CMK (cell line): ENCODE data around the gene HSD3B7.

Experiments used
- DNase-seq: peaks from one replicate; pipeline ENCODE4 v3.0.0-alpha.2; 2010; ENCODE audit warnings: low read depth

HSD3B7 gene

DNA sequence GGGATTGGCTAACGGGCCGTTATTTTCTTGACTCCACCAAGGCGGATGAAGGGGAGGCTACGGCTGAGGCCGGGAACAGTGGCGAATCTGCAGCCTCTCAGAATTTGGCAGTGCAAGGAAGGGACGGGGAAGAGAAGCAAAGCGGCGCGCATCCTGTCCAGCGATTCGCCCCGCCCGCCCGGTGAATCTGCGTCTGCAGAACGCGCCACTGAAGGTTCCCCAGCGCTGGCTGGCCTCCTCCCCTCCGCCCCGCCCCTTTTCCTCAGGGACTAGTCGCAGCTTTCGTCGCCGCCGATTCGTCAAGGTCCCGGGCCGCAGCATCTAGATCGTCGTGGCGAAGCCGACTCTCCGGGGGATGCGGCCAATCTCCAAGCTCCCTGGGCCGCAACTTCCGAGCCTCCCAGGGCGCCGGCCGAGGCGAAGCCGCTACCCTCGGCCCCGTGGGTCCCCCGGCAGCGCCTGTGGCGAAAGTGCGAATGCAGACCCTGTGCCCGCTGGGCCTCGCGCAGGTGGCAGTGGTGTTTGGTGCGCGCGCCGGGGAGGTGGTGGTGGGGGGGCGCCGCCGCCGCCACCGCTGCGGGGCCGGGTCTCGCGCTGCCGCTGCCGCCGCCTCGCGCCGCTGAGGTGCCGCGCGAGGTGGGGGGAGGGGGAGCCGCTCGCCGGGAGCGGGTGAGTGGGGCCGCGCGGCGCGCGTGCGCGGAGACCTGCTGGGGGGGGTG is 27.4 kb upstream of the HSD3B7 start, which contains the start of gene SETD1A:
TSS of gene SETD1A (plus strand) at position 299 of the 719 bp plus-strand sequence. CDS start 978 bp downstream, outside the sequence.
- peak; percentile 84 for DNase-seq

DNA sequence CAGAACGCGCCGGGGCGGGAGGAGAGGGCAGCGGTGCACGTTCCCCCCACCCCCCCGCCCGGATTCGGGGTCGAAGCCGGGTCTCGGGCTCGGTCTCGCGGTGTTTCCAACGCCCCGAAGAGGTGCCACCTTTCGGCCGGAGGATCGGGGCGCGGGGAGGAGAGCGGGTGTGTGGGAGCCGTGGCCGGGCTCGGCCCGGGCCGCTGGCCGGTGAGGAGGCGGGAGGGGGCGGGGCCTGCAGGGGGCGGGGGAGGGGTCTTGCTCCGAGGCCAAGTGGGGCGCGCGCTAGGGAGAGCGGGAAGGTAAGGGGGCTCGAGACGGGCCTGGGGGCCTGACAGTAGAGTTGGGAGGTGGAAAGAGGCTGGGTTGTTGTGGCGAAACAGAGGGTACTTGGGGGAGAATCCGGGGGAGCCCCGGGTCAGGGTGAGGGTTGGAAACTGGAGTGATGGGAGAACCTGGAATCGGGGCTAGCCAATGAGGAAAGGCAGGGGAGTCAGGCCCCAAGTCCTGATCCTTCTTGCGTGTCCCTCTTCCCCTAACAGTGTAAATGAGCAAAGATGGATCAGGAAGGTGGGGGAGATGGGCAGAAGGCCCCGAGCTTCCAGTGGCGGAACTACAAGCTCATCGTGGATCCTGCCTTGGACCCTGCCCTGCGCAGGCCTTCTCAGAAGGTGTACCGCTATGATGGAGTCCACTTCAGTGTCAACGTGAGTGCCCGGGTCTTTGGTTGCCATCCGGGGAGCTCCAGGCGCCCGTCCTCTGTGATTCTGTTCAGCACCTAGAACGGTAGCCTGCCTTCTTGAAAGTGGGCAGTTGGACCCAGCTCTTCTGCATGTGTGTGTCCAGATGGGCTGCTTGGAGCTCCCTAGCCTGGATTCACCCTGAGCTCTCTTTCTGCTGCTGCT is 26.6 kb upstream of the HSD3B7 start:
- DNase-seq, result peak; percentile 56

DNA sequence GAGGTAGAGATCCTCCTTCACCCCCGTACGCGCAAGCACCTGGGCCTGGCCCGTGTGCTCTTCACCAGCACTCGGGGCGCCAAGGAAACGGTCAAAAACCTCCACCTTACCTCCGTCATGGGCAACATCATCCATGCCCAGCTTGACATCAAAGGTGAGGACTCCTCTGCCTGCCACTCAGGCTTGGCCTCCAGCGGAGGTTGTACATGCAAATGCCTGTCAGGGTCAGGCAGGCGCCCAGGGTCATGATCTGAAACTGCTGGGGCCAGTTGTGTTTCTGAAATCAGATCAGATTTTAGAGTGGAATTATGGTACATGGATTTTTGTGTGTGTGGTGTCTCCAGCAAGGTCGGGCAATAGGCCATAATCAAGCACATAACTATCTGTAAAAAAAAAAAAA is 23.6 kb upstream of the HSD3B7 start:
- DNase-seq, result no peak

DNA sequence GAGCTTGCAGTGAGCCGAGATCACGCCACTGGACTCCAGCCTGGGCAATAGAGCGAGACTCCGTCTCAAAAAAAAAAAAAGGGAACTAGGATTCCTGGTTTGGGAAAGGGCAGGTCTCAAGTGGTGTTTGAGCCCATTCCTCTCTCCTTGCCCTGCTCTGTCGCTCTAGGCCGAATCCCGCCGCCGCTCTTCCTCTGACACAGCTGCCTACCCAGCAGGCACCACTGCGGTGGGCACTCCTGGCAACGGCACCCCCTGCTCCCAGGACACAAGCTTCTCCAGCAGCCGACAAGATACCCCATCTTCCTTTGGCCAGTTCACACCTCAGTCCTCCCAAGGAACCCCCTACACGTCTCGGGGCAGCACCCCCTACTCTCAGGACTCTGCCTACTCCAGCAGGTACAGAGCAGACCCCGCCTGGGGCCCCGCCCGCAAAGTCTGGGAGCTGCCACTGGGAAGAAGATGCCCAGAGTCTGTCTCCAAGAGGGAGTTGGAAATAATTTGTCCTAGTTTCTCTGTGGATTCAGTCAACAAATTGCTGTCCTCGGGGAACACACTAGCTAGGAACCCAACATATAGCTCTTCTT is 21.0 kb upstream of the HSD3B7 start:
- no peak for DNase-seq

DNA sequence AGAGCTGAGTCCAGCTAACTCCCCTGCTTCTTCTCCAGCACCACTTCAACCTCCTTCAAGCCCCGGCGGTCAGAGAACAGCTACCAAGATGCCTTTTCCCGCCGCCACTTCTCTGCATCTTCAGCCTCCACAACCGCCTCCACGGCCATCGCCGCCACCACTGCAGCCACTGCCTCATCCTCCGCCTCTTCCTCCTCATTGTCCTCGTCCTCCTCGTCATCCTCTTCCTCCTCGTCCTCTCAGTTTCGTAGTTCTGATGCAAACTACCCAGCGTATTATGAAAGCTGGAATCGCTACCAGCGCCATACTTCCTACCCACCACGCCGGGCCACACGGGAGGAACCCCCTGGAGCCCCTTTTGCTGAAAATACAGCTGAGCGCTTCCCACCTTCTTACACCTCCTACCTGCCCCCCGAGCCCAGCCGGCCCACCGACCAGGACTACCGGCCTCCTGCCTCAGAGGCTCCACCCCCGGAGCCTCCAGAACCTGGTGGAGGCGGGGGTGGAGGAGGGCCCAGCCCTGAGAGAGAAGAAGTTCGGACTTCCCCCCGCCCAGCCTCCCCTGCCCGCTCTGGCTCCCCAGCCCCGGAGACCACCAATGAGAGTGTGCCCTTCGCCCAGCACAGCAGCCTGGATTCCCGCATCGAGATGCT is 20.3 kb upstream of the HSD3B7 start:
- DNase-seq, result no peak

DNA sequence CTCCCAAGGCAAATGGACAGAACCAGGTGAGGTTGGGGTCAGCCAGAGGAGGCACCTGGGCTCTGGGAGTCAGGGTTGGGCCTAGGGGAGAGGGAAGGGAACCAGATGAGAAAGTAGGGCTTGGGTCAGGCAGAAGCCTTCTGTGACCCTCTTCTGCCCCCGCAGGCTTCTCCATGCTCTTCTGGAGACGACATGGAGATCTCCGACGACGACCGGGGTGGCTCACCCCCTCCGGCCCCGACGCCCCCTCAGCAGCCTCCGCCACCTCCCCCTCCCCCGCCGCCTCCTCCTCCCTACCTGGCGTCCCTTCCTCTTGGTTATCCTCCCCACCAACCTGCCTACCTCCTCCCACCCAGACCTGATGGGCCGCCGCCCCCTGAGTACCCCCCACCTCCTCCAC is 19.6 kb upstream of the HSD3B7 start:
- DNase-seq, result no peak

DNA sequence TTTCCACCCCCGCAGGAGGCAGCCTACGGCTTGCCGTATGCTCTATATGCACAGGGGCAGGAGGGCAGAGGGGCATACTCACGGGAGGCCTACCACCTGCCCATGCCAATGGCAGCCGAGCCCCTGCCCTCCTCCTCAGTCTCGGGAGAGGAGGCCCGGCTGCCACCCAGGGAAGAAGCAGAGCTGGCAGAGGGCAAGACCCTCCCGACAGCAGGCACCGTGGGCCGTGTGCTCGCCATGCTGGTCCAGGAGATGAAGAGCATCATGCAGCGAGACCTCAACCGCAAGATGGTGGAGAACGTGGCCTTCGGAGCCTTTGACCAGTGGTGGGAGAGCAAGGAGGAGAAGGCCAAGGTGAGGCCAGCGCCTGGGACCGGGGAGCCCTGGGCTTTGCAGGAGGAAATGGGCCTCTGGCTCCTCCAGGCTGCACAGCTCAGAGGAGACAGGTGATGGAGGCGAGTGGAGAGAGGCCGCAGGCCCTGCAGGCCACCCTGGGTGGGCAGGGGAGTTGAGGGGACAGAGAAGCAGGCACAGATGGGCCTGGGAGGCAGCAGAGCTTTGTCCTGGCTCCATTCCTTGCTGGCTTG is 18.9 kb upstream of the HSD3B7 start:
- DNase-seq, result no peak

DNA sequence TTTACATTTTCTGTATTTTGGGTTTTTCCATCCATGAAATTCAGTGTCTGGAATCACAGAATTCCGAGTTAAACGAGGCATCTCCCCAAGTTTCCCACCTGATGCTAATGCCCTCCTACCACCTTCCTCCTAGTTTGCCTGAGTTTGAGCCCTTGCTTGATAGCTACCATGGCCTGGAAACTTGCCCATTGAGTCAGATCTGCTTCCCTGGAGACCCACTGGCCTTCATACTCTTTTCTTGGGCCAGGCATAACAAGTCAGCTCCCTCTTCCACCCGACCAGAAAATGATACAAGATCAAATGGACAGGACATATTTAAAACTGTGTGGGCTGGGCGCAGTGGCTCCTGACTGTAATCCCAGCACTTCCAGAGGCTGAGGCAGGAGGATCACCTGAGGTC is 17.2 kb upstream of the HSD3B7 start:
- no peak for DNase-seq

DNA sequence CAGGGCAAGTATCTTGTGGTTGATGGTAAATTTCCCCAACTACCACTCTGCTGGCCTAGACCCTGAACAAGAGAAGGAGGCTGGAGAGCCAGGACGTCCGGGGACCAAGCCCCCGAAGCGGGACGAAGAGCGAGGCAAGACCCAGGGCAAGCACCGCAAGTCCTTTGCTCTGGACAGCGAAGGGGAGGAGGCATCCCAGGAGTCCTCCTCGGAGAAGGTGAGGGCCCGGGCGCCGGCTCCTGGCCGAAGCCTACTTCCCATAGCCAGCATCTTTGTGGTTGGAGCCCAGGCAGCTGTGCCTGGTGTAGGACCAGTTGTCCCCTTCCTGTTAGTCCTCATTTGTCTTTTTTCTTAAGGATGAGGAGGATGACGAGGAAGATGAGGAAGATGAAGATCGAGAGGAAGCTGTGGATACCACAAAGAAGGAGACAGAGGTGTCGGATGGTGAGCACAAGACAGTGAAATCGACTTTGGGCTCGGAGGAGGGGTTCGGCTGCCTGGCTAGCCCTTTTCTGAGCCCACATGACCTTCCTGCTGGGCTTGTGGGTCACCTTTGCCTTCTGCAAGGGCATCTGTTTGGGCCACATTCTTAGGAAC is 15.7 kb upstream of the HSD3B7 start:
- no peak for DNase-seq

DNA sequence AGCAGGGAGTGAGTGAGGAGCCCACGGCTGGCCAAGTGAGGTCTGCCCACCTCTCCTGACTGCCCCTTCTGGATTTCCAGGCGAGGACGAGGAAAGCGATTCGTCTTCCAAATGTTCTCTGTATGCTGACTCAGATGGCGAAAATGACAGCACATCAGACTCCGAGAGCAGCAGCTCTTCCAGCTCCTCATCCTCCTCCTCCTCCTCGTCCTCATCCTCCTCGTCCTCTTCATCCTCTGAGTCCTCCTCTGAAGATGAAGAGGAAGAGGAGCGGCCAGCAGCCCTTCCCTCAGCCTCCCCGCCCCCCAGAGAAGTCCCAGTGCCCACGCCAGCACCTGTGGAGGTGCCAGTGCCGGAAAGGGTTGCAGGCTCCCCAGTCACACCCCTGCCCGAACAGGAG is 13.7 kb upstream of the HSD3B7 start:
- DNase-seq, result no peak

DNA sequence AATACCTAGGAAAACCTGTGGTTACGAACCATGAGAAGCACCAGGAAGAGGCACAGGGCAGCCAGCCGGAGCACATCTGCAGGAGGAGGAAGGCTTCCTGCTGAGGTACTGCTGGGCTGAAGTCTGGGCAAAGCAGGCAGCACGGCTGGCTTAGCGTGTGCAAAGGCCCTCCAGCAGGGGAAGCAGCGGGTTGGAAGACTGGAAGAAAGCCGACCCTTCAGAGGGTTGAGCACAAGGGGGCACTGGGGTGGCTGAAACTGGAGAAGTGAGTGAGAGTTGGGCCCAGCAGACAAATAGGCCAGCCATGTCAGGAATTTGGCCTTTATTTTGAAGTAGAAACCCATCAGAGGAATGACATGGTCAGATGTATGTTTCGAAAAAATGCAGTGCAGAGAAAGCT is 12.1 kb upstream of the HSD3B7 start:
- no peak for DNase-seq

DNA sequence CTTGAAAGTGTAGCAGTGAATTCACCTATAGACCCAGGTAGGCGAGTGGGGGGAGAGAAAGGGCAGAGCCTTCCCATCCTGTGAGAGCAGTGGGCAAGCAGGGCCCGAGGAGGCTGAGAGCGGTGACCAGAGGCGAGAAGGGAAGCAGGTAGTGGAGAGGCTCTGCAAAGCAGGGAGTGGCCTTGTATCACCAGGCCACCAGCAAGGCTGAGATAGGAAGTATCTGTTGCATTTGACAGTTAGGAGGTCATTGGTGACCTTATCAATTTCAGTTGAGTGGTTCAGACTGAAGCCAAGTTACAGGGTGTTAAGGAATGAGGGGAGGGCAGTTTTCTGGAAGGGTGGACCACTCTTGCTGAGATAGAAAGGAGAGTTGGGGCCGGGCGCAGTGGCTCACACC is 10.7 kb upstream of the HSD3B7 start:
- DNase-seq, result no peak

DNA sequence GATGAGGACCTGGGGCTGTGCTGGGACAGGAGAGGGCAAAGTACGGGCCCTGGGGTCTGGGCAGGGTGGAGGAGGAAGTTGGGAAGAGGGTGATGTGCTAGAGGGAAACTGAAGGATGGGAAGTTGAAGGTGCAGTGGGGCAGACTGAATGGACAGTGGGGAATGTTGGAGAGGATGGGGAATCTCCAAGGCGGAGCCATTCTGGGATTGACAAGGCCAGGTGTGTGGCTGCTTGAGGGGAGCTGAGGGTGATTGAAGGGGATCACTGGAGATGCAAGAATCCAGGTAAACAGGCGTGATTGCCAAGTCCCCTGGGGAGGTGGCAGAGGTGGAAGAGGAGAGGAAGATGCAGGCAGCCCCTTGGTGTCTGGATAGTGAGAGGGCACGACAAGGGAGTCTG is 8.5 kb upstream of the HSD3B7 start:
- DNase-seq, result no peak

DNA sequence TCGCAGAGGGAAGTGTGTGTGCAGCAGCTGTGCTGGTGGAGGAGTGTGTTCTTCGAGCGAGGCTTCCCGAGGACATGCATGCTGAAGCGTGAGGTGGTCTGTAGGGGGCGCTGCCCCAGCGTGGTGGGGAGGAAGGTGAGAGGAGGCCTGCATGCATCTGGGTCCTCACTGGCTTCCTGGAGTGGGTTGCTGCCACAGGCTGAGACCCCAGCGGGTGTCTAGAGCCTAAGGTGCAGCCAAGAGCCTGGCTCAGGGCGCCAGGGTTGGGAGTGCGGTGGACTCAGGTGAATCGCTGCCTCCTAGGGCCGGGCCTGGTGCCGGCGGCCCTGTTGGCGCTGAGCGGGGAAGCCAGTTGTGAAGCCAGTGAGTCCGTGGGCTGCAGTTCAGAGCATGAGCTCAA is 7.5 kb upstream of the HSD3B7 start:
- DNase-seq, result no peak

DNA sequence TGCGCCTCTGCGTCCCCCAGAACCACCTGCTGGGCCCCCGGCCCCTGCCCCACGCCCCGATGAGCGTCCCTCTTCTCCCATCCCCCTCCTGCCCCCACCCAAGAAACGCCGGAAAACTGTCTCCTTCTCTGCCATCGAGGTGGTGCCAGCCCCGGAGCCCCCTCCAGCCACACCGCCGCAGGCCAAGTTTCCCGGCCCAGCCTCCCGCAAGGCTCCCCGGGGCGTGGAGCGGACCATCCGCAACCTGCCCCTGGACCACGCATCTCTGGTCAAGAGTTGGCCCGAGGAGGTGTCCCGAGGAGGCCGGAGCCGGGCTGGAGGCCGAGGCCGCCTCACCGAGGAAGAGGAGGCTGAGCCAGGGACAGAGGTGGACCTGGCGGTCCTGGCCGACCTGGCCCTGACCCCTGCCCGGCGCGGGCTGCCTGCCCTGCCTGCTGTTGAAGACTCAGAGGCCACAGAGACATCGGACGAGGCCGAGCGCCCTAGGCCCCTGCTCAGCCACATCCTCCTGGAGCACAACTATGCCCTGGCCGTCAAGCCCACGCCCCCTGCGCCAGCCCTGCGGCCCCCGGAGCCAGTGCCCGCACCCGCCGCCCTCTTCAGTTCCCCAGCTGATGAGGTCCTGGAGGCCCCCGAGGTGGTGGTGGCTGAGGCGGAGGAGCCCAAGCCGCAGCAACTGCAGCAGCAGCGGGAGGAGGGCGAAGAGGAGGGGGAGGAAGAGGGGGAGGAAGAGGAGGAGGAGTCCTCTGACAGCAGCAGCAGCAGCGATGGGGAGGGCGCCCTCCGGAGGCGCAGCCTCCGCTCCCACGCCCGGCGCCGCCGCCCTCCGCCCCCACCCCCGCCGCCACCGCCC is 5.6 kb upstream of the HSD3B7 start:
- no peak for DNase-seq

DNA sequence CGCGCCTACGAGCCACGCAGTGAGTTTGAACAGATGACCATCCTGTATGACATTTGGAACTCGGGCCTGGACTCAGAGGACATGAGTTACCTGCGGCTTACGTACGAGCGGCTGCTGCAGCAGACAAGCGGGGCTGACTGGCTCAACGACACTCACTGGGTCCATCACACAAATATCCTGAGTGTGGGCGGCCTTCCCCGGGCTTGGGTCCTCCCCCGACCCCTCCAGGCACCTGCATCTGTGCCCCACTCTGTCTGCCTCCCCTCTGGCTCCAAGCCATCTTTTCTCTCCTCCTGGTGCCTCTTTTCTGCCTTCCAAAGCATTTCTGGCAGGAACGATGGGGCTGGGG is 5.0 kb upstream of the HSD3B7 start:
- no peak for DNase-seq

DNA sequence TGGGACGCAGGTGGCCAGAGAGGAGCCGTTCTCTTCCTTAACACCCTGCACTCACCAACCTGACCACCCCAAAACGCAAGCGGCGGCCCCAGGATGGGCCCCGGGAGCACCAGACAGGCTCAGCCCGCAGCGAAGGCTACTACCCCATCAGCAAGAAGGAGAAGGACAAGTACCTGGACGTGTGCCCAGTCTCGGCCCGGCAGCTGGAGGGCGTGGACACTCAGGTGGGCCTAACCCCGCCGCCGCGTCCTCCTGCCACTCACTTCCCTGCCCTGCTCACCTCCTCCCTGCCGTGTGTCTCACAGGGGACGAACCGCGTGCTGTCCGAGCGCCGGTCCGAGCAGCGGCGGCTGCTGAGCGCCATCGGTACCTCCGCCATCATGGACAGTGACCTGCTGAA is 4.6 kb upstream of the HSD3B7 start:
- DNase-seq, result no peak

DNA sequence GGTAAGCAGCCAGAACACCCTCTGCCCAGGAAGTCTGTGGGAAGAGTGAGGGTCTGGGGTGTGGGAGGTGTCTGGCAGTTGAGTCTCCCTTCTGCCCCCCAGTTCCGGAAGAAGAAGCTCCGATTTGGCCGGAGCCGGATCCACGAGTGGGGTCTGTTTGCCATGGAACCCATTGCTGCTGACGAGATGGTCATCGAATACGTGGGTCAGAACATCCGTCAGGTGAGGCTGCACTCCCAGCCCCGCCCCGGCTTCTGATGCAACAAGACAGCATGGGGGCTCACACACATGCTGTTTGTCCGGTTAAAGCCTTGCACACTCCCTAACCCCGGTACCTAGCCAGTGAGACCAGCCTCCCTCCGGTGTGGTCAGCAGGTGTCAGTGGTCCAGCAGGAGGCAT is 4.0 kb upstream of the HSD3B7 start:
- DNase-seq, result no peak

DNA sequence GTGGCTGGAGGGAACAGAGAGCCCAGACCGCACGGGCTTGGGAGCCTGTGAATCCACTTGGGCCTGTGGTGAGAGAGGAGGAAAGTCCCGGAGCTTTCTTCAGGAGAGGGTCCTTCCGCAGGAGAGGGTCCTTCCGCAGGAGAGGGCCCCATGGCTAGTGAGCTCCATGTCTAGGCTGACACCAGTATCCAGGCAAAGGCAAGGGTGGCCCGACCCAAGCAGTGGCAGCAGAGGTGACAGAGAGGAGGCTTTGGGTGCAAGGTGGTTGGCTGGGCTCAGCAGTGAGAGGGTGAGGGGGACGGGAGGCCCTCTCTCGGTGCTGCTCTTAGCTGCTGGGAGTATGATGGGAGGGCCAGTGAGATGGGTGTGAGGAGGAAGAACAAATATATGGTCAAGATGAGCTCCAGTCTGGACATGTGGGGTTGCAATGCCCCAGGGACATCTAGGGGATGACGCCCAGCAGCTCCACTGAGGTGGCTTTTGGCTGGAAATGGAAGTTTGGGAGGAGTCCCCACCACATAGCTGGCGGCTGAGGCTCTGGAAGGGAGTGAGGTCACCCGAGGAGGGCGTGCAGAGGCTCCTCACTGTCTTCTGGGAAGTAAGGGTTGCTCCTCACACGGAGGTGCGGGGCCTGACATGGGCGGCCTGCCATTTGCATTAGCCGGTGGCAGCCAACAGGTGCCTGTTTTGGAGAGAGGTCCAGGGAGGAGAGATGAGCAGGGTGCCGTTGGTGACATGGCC is 2.3 kb upstream of the HSD3B7 start:
- DNase-seq, result no peak

DNA sequence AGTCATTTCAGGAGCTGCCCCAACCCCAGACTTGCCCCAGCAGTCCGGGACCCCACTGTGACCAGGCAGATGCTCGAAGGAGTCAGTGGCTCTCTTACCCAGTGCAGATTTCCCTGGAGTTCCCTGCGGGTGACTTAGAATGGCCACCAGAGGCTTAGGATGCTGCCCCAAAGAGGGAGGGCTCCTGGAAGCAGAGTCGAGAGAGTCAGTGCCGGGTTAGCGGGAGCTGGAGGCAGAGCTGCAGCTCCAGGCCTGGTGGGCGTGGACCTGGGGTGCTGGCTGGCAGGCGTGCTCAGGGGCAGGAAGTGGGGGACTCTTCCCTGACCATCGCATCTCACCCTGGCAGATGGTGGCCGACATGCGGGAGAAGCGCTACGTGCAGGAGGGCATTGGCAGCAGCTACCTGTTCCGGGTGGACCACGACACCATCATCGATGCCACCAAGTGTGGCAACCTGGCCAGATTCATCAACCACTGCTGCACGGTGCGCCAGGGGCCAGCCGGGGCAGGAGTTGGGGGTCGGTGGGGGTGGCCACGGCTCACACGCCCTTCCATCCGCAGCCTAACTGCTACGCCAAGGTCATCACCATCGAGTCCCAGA is 1.6 kb upstream of the HSD3B7 start:
- DNase-seq, result no peak
